Measurements from ENCODE around the gene F2R. TPM values are rescaled to one million over a fixed set of nuclear protein-coding genes. Genes with fewer than 3 reads are reported as not detected.

Gene F2R
- polyA plus RNA-seq, 1 donor (not counting 4 experiments of a cell fraction or from before 2014, with no cell fraction given) = 56.8 TPM

DNA sequence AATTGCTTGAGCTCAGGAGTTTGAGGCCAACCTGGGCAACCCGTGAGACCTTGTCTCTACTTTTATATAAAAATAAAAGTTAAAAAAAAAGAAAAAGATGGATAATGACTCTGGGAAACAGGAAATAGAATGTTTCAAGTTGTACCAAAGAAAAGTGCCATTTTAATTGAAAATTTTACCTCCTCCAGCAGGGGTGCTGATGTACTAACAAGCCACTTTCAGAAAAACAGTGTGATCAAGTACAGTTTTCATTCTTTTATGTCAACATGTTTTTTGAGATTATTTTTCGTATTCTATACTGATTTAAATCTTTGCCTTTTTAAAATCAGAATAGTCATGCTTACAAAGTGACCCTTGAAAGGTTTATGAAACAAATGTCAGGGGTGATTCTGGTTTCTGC lies 30.8 kb downstream of the F2R start:
- H3K27me3 ChIP-seq (ENCODE audit: control insufficient read depth, extremely low read depth, insufficient read depth, low read length) = no peaks in the 10 kb centered on the region
- H3K9ac ChIP-seq (ENCODE audit: control insufficient read depth, extremely low read depth, insufficient read depth, low read length) = no peak overlapping the region
- TF ChIP-seq EZH2 (IDR thresholded peaks at IDR 0.05; ENCODE audit: low read length) = no peak
- TF ChIP-seq, protein P1, sequence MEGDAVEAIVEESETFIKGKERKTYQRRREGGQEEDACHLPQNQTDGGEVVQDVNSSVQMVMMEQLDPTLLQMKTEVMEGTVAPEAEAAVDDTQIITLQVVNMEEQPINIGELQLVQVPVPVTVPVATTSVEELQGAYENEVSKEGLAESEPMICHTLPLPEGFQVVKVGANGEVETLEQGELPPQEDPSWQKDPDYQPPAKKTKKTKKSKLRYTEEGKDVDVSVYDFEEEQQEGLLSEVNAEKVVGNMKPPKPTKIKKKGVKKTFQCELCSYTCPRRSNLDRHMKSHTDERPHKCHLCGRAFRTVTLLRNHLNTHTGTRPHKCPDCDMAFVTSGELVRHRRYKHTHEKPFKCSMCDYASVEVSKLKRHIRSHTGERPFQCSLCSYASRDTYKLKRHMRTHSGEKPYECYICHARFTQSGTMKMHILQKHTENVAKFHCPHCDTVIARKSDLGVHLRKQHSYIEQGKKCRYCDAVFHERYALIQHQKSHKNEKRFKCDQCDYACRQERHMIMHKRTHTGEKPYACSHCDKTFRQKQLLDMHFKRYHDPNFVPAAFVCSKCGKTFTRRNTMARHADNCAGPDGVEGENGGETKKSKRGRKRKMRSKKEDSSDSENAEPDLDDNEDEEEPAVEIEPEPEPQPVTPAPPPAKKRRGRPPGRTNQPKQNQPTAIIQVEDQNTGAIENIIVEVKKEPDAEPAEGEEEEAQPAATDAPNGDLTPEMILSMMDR (optimal IDR thresholded peaks at IDR 0.05 in 1 of 3, IDR thresholded peaks at IDR 0.05 in 1 of 3, conservative IDR thresholded peaks at IDR 0.05 in 1 of 3; ENCODE audit: extremely low read depth in 1 of 3, insufficient read depth in 2 of 3, low read length in 3 of 3) = peak in 1 of 3 experiments; percentile 4
- FAIRE-seq (no peak), DNase-seq (ENCODE audit: low read depth, low spot score) (no peak)
- dilution Hi-C loops (cut with MboI; ENCODE audit: extremely low pct_ligation_motif_present, low sequenced_read_pairs) = no loop called here
- H3K4me3 ChIP-seq (ENCODE audit: control insufficient read depth in 2 of 3, extremely low read depth in 1 of 3, insufficient read depth in 2 of 3, low read depth in 1 of 3, low read length in 3 of 3) = no peak overlapping the region
- no peaks in the 10 kb centered on the region for H4K20me1 ChIP-seq (ENCODE audit: control insufficient read depth, extremely low read depth, insufficient read depth, low read length)
- H3K4me2 ChIP-seq (ENCODE audit: control insufficient read depth, extremely low read depth, insufficient read depth, low read depth, low read length) = no peak overlapping the region
- H3K4me1 ChIP-seq (ENCODE audit: control insufficient read depth, extremely low read depth, insufficient read depth, low read length) = peaks cover 4% of the 10 kb centered on the region
- no peaks in the 10 kb centered on the region for H3K9me1 ChIP-seq (ENCODE audit: control insufficient read depth, extremely low read depth, insufficient read depth, low read length)
- no peaks in the 10 kb centered on the region for H3K9me3 ChIP-seq (ENCODE audit: control insufficient read depth, low read depth, low read length)
- H3K36me3 ChIP-seq (ENCODE audit: control insufficient read depth in 2 of 2, extremely low read depth in 1 of 2, insufficient read depth in 2 of 2, low read length in 2 of 2) = no peaks in the 10 kb centered on the region
- no peak overlapping the region for H3K27ac ChIP-seq (ENCODE audit: control insufficient read depth, insufficient read depth, low read length)
- no peaks in the 10 kb centered on the region for H3K79me2 ChIP-seq (ENCODE audit: control insufficient read depth, insufficient read depth, low read length)
- no peak overlapping the region for H2AFZ ChIP-seq (ENCODE audit: control insufficient read depth, low read length)

DNA sequence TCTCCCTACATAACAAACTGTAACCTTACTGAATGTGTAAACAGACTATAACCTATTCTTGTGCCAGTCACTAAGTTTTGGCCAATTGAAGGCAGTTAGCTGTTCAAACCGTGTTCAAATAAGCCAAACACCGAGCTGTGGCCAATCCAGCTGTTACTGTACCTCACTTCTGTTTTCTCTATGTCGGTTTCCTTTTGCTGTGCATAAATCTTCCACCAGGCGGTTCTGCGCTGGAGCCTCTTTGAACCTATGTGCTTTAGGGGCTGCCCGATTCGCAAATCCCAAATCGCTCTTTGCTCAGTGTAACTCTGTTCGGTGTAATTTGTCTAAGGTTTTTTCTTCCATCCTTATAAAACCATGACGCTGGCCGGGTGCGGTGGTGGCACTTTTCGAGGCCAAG lies 31.8 kb downstream of the F2R start:
- no peak for FAIRE-seq
- no peaks in the 10 kb centered on the region for H3K27me3 ChIP-seq (ENCODE audit: control insufficient read depth, extremely low read depth, insufficient read depth, low read length)
- H3K79me2 ChIP-seq (ENCODE audit: control insufficient read depth, insufficient read depth, low read length) = no peaks in the 10 kb centered on the region
- H2AFZ ChIP-seq (ENCODE audit: control insufficient read depth, low read length) = no peak overlapping the region
- no peaks in the 10 kb centered on the region for H3K9me3 ChIP-seq (ENCODE audit: control insufficient read depth, low read depth, low read length)
- no peak overlapping the region for H3K9ac ChIP-seq (ENCODE audit: control insufficient read depth, extremely low read depth, insufficient read depth, low read length)
- dilution Hi-C loops (cut with MboI; ENCODE audit: extremely low pct_ligation_motif_present, low sequenced_read_pairs) = no loop called here
- H3K27ac ChIP-seq (ENCODE audit: control insufficient read depth, insufficient read depth, low read length) = no peak overlapping the region
- no peak for DNase-seq (ENCODE audit: low read depth, low spot score)
- H3K4me1 ChIP-seq (ENCODE audit: control insufficient read depth, extremely low read depth, insufficient read depth, low read length) = peaks cover 4% of the 10 kb centered on the region
- no peaks in the 10 kb centered on the region for H3K9me1 ChIP-seq (ENCODE audit: control insufficient read depth, extremely low read depth, insufficient read depth, low read length)
- no peaks in the 10 kb centered on the region for H4K20me1 ChIP-seq (ENCODE audit: control insufficient read depth, extremely low read depth, insufficient read depth, low read length)
- TF ChIP-seq, protein P1 (optimal IDR thresholded peaks at IDR 0.05 in 1 of 3, IDR thresholded peaks at IDR 0.05 in 1 of 3, conservative IDR thresholded peaks at IDR 0.05 in 1 of 3; ENCODE audit: extremely low read depth in 1 of 3, insufficient read depth in 2 of 3, low read length in 3 of 3) = no peak
- TF ChIP-seq EZH2 (IDR thresholded peaks at IDR 0.05; ENCODE audit: low read length) = no peak
- no peak overlapping the region for H3K4me2 ChIP-seq (ENCODE audit: control insufficient read depth, extremely low read depth, insufficient read depth, low read depth, low read length)
- no peak overlapping the region for H3K4me3 ChIP-seq (ENCODE audit: control insufficient read depth in 2 of 3, extremely low read depth in 1 of 3, insufficient read depth in 2 of 3, low read depth in 1 of 3, low read length in 3 of 3)
- no peaks in the 10 kb centered on the region for H3K36me3 ChIP-seq (ENCODE audit: control insufficient read depth in 2 of 2, extremely low read depth in 1 of 2, insufficient read depth in 2 of 2, low read length in 2 of 2)

Data from keratinocyte (primary cell).